K562 (cell line): ENCODE data around the gene CYRIA. TPM values are rescaled to one million over a fixed set of nuclear protein-coding genes. Genes with fewer than 3 reads are reported as not detected.
A peak's percentile ranks its signal among the peaks of the same experiment; 100 is the strongest.

ENCODE experiments used
- CAMTA2 ChIP-seq: fragments of 250-450 bp; sonication (Bioruptor Pico); conservative IDR thresholded peaks from 2 replicates; pipeline ENCODE4 v1.5.1; 2022
- EP400 ChIP-seq: fragments of 450-650 bp; IDR thresholded peaks from 2 replicates; pipeline ENCODE4 v1.6.1; 2017; ENCODE audit warnings: antibody characterized with exemption, mild to moderate bottlenecking, moderate library complexity
- HSF4 ChIP-seq: fragments of 250-450 bp; sonication (Bioruptor Pico); IDR thresholded peaks from 2 replicates; pipeline ENCODE4 v2.1.2; 2022; ENCODE audit warnings: mild to moderate bottlenecking, moderate library complexity, borderline replicate concordance
- IFI16 ChIP-seq: fragments of 250-450 bp; sonication (Bioruptor Pico); IDR thresholded peaks from 2 replicates; pipeline ENCODE4 v2.1.2; 2022; ENCODE audit warnings: mild to moderate bottlenecking, inconsistent platforms
- MYNN ChIP-seq, 2 experiments: sonication (generic); formaldehyde crosslinking in 1 of 2; IDR thresholded peaks; 2 replicates each; pipeline versions ENCODE4 v1.5.0 to v1.6.1; 2016 to 2020; ENCODE audit warnings: antibody characterized with exemption in 1 of 2, missing genetic modification reagents in 1 of 2
- TAF15 ChIP-seq: fragments of 200-400 bp; formaldehyde crosslinking; IDR thresholded peaks from 2 replicates; pipeline ENCODE4 v1.6.1; 2017; ENCODE audit warnings: mild to moderate bottlenecking, low read depth, low read length, moderate library complexity
- TCF3 ChIP-seq: sonication (generic); formaldehyde crosslinking; IDR thresholded peaks from 2 replicates; pipeline ENCODE4 v1.4.0; 2020; ENCODE audit warnings: mild to moderate bottlenecking, missing genetic modification reagents
- ZBTB1 ChIP-seq: sonication (generic); formaldehyde crosslinking; IDR thresholded peaks from 2 replicates; pipeline ENCODE4 v1.8.1; 2023; ENCODE audit warnings: missing genetic modification reagents, low read depth, mild to moderate bottlenecking, borderline replicate concordance
- ZBTB40 ChIP-seq, 2 experiments: fragments of 450-650 bp in 1 of 2; sonication (generic) in 1 of 2; formaldehyde crosslinking in 1 of 2; IDR thresholded peaks; 2 replicates each; pipeline versions ENCODE4 v1.7.1 to v1.9.0; 2016 to 2022; ENCODE audit warnings: inconsistent platforms in 1 of 2, mild to moderate bottlenecking in 1 of 2, missing genetic modification reagents in 1 of 2
- ZNF184 ChIP-seq: sonication (generic); formaldehyde crosslinking; IDR thresholded peaks from 2 replicates; pipeline ENCODE4 v1.5.0; 2020; ENCODE audit warnings: missing genetic modification reagents
- ZNF408 ChIP-seq: fragments of 250-450 bp; sonication (Bioruptor Pico); IDR thresholded peaks from 2 replicates; pipeline ENCODE4 v1.4.0; 2020; ENCODE audit warnings: low read depth, mild to moderate bottlenecking, moderate library complexity
- ZNF644 ChIP-seq: fragments of 200-800 bp; sonication (Bioruptor generic); IDR thresholded peaks from 2 replicates; pipeline ENCODE4 v1.6.1; 2016; ENCODE audit warnings: low read depth, missing genetic modification characterization, missing compliant biosample characterization
- ZNF766 ChIP-seq: fragments of 200-800 bp; sonication (Bioruptor generic); conservative IDR thresholded peaks from 2 replicates; pipeline ENCODE4 v1.6.1; 2016; ENCODE audit warnings: missing genetic modification characterization, missing compliant biosample characterization
- polyA plus RNA-seq, 8 experiments: library from polyadenylated mRNA; depleted of rRNA in 4 of 8; stranded (reverse) in 5 of 8; unstranded in 3 of 8; fragments of >200 nt; fragmentation: Nextera tagmentation in 2 of 8; fragmentation: Illumina TruSeq in 1 of 8; extraction: Ambion mirVana in 2 of 8; extraction: Trizol in 1 of 8; gene quantifications; 2 replicates each; pipeline versions ENCODE4 v1.2.1 to v1.2.3, GENCODE V29; 2011 to 2014; ENCODE audit warnings: inconsistent platforms in 1 of 8, missing spikeins in 1 of 8
- total RNA-seq, 7 experiments: library from RNA; depleted of rRNA in 6 of 7; stranded (reverse); fragments of >200 nt in 6 of 7; fragmentation: Illumina TruSeq in 2 of 7; extraction: Trizol in 2 of 7; gene quantifications; 2 replicates each; pipeline versions ENCODE4 v1.2.1 to v1.2.3, GENCODE V29; 2011 to 2021; ENCODE audit warnings: low replicate concordance in 1 of 7
- TF ChIP-seq, protein P1 (sequence below): fragments of 250-450 bp; sonication (Bioruptor Pico); IDR thresholded peaks from 2 replicates; pipeline ENCODE4 v1.9.0; 2021; ENCODE audit warnings: mild to moderate bottlenecking
- TF ChIP-seq, protein P2 (sequence below): fragments of 250-450 bp; sonication (Bioruptor Pico); IDR thresholded peaks from 2 replicates; pipeline ENCODE4 v1.8.0; 2022; ENCODE audit warnings: moderate library complexity, mild to moderate bottlenecking, inconsistent platforms

Gene CYRIA
- total and polyA plus RNA-seq, 9 of the 15 experiments (the other 6 are each of a cell fraction or from before 2014, with no cell fraction given), result 0.84 to 5.6 (median 3.0) TPM

DNA sequence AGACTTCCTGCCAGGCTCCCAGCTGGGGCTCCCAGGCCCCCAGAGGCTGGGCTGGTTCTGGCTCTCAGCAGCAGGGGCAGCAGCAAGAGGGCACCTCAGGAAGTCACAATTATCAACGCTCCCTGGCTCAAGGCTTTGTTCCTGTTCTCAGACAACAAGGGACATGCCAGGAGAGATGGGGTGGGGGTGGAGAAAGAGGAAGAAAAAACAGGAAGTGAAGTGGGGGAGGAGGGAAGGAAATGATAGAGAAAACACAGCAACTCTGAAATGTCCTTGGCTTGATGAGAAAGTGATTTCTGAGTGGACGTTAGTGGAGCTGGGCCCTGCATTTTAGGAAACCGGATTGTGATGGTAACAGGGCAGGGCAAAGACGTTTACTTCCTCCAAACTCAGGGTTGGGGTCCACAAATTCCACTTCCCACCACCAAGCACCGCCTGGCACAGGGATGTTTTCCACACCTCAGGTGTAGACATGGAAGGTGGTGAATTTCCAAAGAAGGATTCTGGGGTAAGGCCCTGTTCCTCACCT lies 40.4 kb downstream of the CYRIA start (continued):
- TF ChIP-seq EP400, result 0 out of 2 replicates have a peak, but pooled peaks have one; percentile 33
- TF ChIP-seq CAMTA2 (CRISPR knock-in tag), result no peak
- TF ChIP-seq TAF15, result no peak
- TF ChIP-seq ZNF408 (CRISPR knock-in tag), result no peak
- TF ChIP-seq ZNF184, result no peak
- TF ChIP-seq ZNF644 (tag), result peak; percentile 72; the same call in 1 of the 2 replicates
- TF ChIP-seq MYNN (IDR thresholded peaks at IDR 0.05), result peak; percentile 57; the same call in 1 of the 2 replicates
- no peak for TF ChIP-seq MYNN (CRISPR knock-in tag; IDR thresholded peaks at IDR 0.05)
- no peak; the same call in 1 of the 2 replicates for TF ChIP-seq TCF3 (CRISPR knock-in tag)
- no peak for TF ChIP-seq IFI16 (CRISPR knock-in tag)
- no peak for TF ChIP-seq ZBTB1 (CRISPR knock-in tag)
- peak; percentile 44 for TF ChIP-seq ZNF766
- TF ChIP-seq HSF4, result no peak
- peak; percentile 66 for TF ChIP-seq ZBTB40 (IDR thresholded peaks at IDR 0.05)
- TF ChIP-seq ZBTB40 (CRISPR knock-in tag; IDR thresholded peaks at IDR 0.05), result no peak
- TF ChIP-seq, protein P1, sequence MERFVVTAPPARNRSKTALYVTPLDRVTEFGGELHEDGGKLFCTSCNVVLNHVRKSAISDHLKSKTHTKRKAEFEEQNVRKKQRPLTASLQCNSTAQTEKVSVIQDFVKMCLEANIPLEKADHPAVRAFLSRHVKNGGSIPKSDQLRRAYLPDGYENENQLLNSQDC, result no peak
- TF ChIP-seq, protein P2, sequence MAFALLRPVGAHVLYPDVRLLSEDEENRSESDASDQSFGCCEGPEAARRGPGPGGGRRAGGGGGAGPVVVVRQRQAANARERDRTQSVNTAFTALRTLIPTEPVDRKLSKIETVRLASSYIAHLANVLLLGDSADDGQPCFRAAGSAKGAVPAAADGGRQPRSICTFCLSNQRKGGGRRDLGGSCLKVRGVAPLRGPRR (CRISPR knock-in tag), result no peak
